Transverse colon (tissue), 4 donors: ENCODE results near the gene MBD3L2. TPM values are rescaled to one million over a fixed set of nuclear protein-coding genes. Genes with fewer than 3 reads are reported as not detected.
A peak's percentile ranks its signal among the peaks of the same experiment; 100 is the strongest.

Experiments
- DNase-seq: peaks from one replicate; pipeline ENCODE4 v3.0.0-alpha.2; 2019
- H3K27ac ChIP-seq, 4 donors: fragments of 200-600 bp; sonication (generic); 2 replicates each; pipeline ENCODE4 v1.5.1; 2016 to 2018; ENCODE audit warnings: inconsistent platforms in 4 of 4
- H3K27me3 ChIP-seq: fragments of 200-600 bp; sonication (generic); 2 replicates; pipeline ENCODE4 v1.5.1; 2017; ENCODE audit warnings: inconsistent platforms
- H3K36me3 ChIP-seq, 4 donors: fragments of 200-600 bp; sonication (generic); 2 replicates each; pipeline ENCODE4 v1.5.1; 2017 to 2019; ENCODE audit warnings: inconsistent platforms in 4 of 4
- H3K4me1 ChIP-seq, 4 donors: fragments of 200-600 bp; sonication (generic); 2 replicates each; pipeline ENCODE4 v1.5.1; 2017 to 2020; ENCODE audit warnings: inconsistent platforms in 4 of 4
- H3K4me3 ChIP-seq, 4 donors: fragments of 200-600 bp; sonication (generic); 1 replicate in 1 of 4; 2 replicates in 3 of 4; pipeline versions ENCODE4 v1.5.1 to v1.6.1; 2017 to 2019; ENCODE audit warnings: inconsistent platforms in 4 of 4
- H3K9me3 ChIP-seq, 2 donors: fragments of 200-600 bp; sonication (generic); 2 replicates each; pipeline ENCODE4 v1.5.1; 2017 to 2019; ENCODE audit warnings: inconsistent platforms in 2 of 2
- EP300 ChIP-seq: sonication (generic); formaldehyde crosslinking; IDR thresholded peaks from one replicate; pipeline ENCODE4 v1.6.1; 2017; ENCODE audit warnings: antibody characterized with exemption, low read depth
- POLR2A ChIP-seq: fragments of 450-650 bp; IDR thresholded peaks from one replicate; pipeline ENCODE4 v1.6.1; 2016; ENCODE audit warnings: antibody characterized with exemption, mild to moderate bottlenecking, moderate library complexity
- POLR2AphosphoS5 ChIP-seq, 3 donors: sonication (generic); formaldehyde crosslinking; IDR thresholded peaks; one replicate each; pipeline ENCODE4 v1.6.1; 2016; ENCODE audit warnings: antibody characterized with exemption in 3 of 3
- WGBS, 2 donors: methylation state at CpG; one replicate each; pipeline ENCODE4 v1.1.5; 2018; ENCODE audit warnings: low coverage in 1 of 2; 5-methylcytosine and 5-hydroxymethylcytosine counted together
- in situ Hi-C, 4 donors: fragments of 200-750 bp; cut with MboI; loops; one replicate each; pipeline versions ENCODE4 v1.15.0 to v1.15.1; 2017; ENCODE audit warnings: low sequenced_read_pairs in 3 of 4, low pct_ligation_motif_present in 1 of 4, low pct_unique_long_range_greater_than_20kb in 1 of 4
- intact Hi-C: fragments of 100-400 bp; cut with DNase I; formaldehyde crosslinking; loops from one replicate; pipeline ENCODE4 v1.15.1; 2023; ENCODE audit warnings: low total_unique reads
- total RNA-seq, 4 donors: library from RNA; depleted of rRNA; stranded (reverse); fragments of >200 nt; gene quantifications; one replicate each; pipeline ENCODE4 v1.1.0, GENCODE V29; 2016
- TF ChIP-seq, protein P1 (sequence below), 5 experiments: fragments of 200-600 bp in 3 of 5; fragments of 450-650 bp in 2 of 5; sonication (generic) in 3 of 5; IDR thresholded peaks; 1 replicate in 2 of 5; 2 replicates in 3 of 5; pipeline ENCODE4 v1.5.1; 2016 to 2017; ENCODE audit warnings: antibody characterized with exemption in 5 of 5, inconsistent platforms in 3 of 5, mild to moderate bottlenecking in 2 of 5, moderate library complexity in 1 of 5

The MBD3L2 gene
- total RNA-seq, 4 donors from 2014 or later = not detected

- 98 to 100% methylated on average over 2 of the region's 2 CpGs for WGBS, 2 donors
- H3K9me3 ChIP-seq = peaks cover 66 to 71% of the 10 kb centered on the region in 2 donors
These were observed 28.9 kb downstream of the MBD3L2 start for GRCh38 chr19:7078008-7078407.

GRCh38 chr19:7083076-7083956, 34.2 kb downstream of the MBD3L2 start:
- peaks cover 92 to 97% of the 10 kb centered on the region in 2 donors for H3K9me3 ChIP-seq

More at GRCh38 chr19:7078008-7078407, 28.9 kb downstream of the MBD3L2 start:
- Histone ChIP-seq H3K4me3 (no peak overlapping the region), H3K27ac (no peak overlapping the region), H3K36me3 (peaks cover 20 to 97% (median 67%) of the 10 kb centered on the region in 4 donors), H3K4me1 (no peaks in the 10 kb centered on the region), H3K27me3 (no peaks in the 10 kb centered on the region)
- no peak for TF ChIP-seq EP300
- TF ChIP-seq POLR2A = no peak
- TF ChIP-seq POLR2AphosphoS5 (IDR thresholded peaks at IDR 0.05) = no peak
- TF ChIP-seq, protein P1, sequence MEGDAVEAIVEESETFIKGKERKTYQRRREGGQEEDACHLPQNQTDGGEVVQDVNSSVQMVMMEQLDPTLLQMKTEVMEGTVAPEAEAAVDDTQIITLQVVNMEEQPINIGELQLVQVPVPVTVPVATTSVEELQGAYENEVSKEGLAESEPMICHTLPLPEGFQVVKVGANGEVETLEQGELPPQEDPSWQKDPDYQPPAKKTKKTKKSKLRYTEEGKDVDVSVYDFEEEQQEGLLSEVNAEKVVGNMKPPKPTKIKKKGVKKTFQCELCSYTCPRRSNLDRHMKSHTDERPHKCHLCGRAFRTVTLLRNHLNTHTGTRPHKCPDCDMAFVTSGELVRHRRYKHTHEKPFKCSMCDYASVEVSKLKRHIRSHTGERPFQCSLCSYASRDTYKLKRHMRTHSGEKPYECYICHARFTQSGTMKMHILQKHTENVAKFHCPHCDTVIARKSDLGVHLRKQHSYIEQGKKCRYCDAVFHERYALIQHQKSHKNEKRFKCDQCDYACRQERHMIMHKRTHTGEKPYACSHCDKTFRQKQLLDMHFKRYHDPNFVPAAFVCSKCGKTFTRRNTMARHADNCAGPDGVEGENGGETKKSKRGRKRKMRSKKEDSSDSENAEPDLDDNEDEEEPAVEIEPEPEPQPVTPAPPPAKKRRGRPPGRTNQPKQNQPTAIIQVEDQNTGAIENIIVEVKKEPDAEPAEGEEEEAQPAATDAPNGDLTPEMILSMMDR (IDR thresholded peaks at IDR 0.05) = no peak
- in situ Hi-C loops (no loop called here), intact Hi-C loops (no loop called here)
- no peak for DNase-seq

DNA sequence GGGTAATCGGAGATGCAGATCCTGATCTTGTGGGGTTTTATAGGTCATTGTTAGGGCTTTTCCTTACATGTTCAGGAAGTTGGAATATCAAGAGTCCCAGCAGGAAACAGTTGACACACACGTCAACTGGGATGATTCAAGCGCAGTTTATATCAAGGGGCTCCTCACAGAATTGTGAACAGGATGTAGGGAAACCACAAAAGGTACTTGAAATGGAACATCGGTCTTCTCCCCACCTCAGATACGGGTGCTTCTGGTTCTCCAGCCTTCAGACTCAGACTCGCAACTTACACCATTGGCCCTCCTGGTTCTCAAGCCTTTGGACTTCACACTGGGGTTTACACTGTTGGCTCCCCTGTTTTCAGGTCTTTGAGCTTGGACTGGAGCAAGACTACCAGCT, 39.9 kb downstream of the MBD3L2 start:
- 80 to 91% methylated on average over 2 to 6 of the region's 6 CpGs for WGBS, 2 donors
- peaks cover 65 to 69% of the 10 kb centered on the region in 2 donors for H3K9me3 ChIP-seq
- intact Hi-C loops = no loop called here

More at GRCh38 chr19:7083076-7083956, 34.2 kb downstream of the MBD3L2 start:
- Histone ChIP-seq H3K27ac (no peak overlapping the region), H3K27me3 (no peaks in the 10 kb centered on the region), H3K4me3 (no peak overlapping the region), H3K36me3 (peaks cover 17 to 67% (median 50%) of the 10 kb centered on the region in 4 donors), H3K4me1 (no peaks in the 10 kb centered on the region)
- in situ Hi-C loops = no loop called here
- TF ChIP-seq EP300 = no peak
- TF ChIP-seq, protein P1 (IDR thresholded peaks at IDR 0.05) = no peak
- no peak for TF ChIP-seq POLR2AphosphoS5 (IDR thresholded peaks at IDR 0.05)
- TF ChIP-seq POLR2A = no peak
- DNase-seq = no peak
- 97 to 98% methylated on average over 6 to 15 of the region's 15 CpGs for WGBS, 2 donors
- intact Hi-C loops = no loop called here

GRCh38 chr19:7098096-7098495, 49.0 kb downstream of the MBD3L2 start:
- Histone ChIP-seq H3K27me3 (peaks cover 5% of the 10 kb centered on the region), H3K4me1 (peaks cover 0 to 23% (median 7%) of the 10 kb centered on the region in 4 donors), H3K9me3 (peaks cover 12 to 26% of the 10 kb centered on the region in 2 donors), H3K4me3 (no peak overlapping the region), H3K27ac (peak overlapping the region; percentile 90 to 97 (median 95)), H3K36me3 (no peaks in the 10 kb centered on the region)
- in situ Hi-C loops = no loop called here
- 97 to 100% methylated on average over 3 of the region's 3 CpGs for WGBS, 2 donors
- no peak for DNase-seq
- intact Hi-C loops = loop anchor here (10.0 kb wide), 1 partner anchor 587 kb away; the partner anchor contains the start of gene TRAPPC5
- TF ChIP-seq POLR2A (no peak), POLR2AphosphoS5 (IDR thresholded peaks at IDR 0.05) (no peak), EP300 (no peak)
- TF ChIP-seq, protein P1 (IDR thresholded peaks at IDR 0.05) = no peak

More for the DNA sequence above, 39.9 kb downstream of the MBD3L2 start:
- in situ Hi-C loops = no loop called here
- DNase-seq = no peak
- Histone ChIP-seq H3K36me3 (peaks cover 0 to 10% (median 4%) of the 10 kb centered on the region in 4 donors), H3K27ac (no peak overlapping the region), H3K4me3 (no peak overlapping the region), H3K4me1 (no peaks in the 10 kb centered on the region), H3K27me3 (no peaks in the 10 kb centered on the region)
- no peak for TF ChIP-seq EP300
- TF ChIP-seq, protein P1 (IDR thresholded peaks at IDR 0.05) = no peak
- no peak for TF ChIP-seq POLR2A
- no peak for TF ChIP-seq POLR2AphosphoS5 (IDR thresholded peaks at IDR 0.05)
